Measurements from ENCODE around the gene SALL1.

SALL1 gene

DNA sequence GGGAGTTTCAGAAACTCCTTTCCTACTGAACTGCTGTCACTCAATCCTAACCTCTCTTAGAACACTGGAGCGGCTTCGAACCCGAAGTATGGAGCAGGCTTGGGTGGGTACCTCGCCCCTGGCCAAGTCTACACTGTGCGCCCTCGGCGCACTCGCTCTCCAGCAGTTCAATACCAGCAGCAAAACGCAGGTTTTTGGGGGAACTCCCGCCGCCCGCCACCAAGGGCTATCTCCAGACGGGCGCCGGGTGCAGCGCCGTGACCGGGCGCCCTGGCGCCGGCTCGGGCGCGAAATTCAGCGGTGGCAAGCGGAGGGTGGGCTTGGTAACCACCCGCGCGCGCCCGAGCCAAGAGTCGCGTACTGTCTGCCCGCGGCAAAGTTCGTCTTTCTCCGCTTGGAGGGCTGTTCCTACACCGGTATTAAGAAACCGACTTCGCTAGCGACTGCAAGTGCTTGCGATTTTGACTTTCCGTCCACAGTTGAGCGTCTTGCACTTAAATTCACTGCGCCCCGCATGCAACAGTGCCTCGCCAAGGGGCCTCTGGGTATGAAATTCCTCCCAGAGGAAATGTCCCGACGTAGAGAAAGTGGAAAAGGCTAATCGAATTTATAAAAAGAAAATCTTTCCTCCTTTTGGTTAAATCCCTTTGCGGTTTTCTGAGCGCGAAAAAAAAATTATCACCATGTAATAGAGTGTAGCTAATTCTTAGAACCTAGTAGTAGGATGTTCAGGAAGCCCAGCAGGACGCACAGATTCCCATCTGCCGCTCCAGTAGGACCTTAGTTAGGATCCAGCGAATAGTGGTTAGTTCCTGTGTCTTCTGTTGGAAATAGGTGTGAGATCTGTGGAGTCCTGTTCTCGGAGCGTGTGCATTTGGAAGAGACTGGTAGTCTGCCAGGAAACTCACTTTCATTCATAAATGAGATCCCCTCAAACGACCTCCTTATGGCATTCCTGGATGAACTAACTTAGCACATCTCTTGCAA is 5.0 kb upstream of the SALL1 start:
- no peak for DNase-seq

- no peak for DNase-seq
Measured at GRCh38 chr16:51155199-51155607, 4.1 kb upstream of the SALL1 start.

- no peak for DNase-seq
Measured at GRCh38 chr16:51154271-51155171, 3.5 kb upstream of the SALL1 start.

DNA sequence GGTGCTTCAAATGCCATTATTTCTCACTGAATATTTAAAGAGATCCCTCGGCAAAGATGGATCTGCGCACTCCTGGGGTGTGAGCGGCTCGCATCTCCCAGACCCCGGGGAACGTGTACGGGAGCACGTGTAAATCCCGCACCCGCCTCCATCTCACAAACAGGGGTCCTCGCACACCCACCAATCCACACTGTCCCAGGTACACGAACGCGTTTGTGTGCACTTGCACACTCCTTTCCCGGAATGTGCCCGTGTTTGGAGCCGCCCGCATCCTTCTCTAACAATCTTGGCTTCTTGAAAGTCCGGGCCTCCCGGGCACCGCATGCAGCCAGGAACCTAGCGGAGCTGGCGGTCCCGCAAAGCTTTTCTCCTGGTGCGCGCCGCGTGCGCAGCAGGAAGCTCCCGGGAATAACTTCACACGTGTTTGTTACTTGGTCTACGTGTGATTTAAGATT is 2.5 kb upstream of the SALL1 start:
- no peak for DNase-seq

DNA sequence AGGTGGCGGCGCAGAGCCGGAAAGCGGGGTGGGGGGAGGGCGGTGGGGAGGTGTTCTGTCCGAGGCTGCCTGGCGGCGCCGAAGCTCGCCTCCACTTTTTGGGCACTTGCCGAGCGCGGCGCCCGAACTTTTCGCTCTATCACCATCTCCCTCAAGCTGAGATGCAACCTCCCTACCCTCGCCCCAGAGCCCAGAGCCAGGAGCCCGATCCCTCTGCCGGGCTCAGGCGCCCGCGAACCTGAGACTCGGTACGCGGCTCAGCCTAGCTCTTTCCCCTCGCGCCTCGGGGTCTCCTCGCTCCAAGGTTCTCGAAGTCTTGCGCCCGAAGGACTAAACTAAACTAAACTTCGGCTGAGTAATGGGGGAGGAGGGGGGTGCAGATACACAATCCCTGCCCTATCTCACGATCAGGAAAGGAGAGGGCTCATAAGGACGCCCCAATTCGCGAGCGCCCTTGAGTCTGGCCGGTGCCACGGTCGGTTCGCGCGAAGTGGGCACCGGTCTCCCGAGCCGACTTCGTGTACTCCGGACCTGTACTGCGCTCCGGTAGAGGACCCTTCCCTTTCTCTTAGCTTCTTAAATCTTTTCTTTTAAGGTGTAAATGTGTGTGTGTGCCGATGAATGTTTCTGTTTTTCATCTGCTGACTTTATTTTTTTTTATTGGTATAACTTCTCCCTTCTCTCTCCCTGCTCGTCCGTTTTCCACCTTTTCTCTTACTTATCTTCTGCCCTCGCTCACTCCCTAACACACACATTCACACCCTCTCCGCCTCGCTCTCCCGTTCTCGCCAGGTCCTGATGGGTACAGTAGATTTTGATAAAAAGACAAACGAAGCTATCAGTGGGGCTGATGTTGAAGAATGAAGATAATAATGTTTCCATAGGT is 1.9 kb upstream of the SALL1 start:
- no peak for DNase-seq

- peak; percentile 71 for DNase-seq
Measured at GRCh38 chr16:51151961-51152663, 1.0 kb upstream of the SALL1 start.

- peak; percentile 94 for DNase-seq
Measured at GRCh38 chr16:51151435-51151960, 428 bp upstream of the SALL1 start.

- DNase-seq: peak; percentile 27
Measured at GRCh38 chr16:51150165-51150887, 744 bp downstream of the SALL1 start.

GRCh38 chr16:51149721-51150164 is 1.3 kb downstream of the SALL1 start:
- DNase-seq: no peak

DNA sequence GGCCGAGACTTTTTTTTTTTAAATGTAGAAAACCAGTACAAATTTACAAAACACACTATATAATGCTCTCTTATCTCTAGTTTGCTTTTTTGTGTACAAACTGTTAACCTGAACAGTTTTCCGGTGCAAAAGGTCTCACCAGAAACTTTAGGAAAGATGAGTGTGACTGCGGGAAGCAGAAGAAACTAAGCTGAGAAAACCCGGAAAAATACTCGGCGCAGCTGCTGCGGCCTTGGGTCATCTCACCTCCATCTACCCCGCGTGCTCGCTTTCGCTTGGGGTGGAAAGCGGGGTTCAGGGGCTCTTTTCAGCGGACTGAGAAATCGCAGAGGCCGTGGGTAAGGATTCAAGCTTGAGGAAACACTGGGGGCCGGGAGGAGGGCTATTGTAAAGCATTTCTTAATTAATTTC is 1.8 kb downstream of the SALL1 start:
- DNase-seq: no peak

- no peak for DNase-seq
Measured at GRCh38 chr16:51148678-51149228, 2.3 kb downstream of the SALL1 start.

- no peak for DNase-seq
Measured at GRCh38 chr16:51147776-51148677, 3.0 kb downstream of the SALL1 start.

DNA sequence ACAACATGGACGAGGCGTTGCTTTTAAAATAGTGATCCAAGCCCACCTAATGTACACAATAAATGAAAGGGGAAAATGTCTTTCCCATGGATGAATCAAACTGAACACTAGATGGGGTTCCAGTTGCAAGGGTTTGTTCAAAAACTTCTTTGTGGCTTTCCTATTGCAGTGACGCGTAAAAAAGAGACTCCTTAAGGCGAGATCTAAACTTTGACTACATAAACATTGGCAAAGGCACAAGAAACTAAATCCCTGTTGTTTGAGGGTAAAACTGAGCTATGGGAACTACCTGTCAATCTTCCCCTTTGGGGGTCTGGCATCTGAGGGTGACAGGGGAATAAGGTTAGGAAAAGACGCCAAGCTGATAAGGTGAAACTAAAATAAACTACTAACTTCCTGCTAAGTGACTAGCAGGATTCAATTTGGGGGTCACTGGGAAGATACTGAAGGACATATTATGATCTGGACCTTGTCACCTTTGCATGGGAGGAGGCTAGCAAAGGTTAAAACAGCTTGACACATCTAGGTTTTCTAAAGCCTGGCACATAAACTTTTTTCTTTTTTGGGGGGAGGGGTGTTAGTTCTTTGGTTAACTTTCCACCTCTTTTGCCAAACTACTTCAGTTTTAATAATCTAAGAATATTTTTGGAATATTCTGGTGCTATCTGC is 4.7 kb downstream of the SALL1 start:
- DNase-seq: no peak

- DNase-seq: peak; percentile 53
Measured at GRCh38 chr16:51144203-51144602, 6.9 kb downstream of the SALL1 start.

DNA sequence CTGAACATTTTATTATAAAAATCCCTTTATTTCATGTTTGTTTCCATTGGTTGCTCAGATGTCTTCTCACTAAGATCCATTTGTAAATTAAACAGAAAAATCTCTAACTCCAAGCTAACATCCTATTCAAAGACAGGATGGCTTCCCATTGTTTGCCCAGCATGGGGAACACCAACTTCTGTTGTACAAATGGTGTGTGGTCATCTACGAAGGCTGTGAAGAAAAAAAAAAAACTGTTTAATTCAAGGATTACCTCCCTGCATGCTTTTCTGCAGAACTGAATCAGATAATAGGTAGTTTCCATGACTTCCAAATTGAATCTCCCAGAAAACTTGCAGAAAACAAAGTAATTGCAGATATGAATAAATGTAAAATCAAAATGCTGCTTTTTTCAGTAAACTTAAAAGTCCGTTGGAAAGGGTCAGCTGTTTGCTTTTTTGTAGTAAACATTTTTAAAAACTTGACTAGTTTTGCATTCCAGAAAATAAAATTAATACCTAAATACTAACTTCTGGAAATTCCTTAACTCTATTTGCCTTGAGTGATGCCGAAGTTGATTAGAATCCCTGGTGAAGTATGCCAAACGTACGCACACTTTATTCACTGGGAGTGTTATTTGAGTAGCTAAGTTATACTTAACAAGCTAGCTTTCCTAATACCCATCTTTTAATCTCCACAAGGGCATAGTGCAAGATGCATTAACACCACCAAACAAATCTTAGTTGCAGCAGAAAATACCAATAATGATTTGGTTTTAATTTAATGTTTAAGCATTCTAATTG is 7.7 kb downstream of the SALL1 start:
- DNase-seq: peak; percentile 43

- no peak for DNase-seq
Measured at GRCh38 chr16:51141541-51141940, 9.5 kb downstream of the SALL1 start.

DNA sequence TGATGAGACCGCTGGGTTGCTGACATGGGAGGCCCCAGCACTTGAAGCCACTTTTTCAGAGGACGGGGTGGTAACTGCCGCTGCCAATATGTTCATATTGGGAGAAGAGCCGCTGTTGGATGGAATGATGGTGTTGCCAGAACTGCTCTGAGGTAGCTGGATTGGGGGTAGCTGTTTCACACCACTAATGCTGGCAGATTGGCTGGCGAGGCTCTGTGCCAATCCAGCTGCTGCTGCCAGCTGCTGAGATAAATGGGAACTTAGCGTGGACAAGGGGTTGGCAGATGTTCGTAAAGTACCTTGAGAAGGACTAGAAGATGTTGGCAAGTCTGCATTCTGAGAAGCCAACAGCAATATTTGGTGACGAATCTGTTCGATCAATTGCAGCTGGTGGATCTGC is 10.0 kb downstream of the SALL1 start:
- DNase-seq: no peak

- no peak for DNase-seq
Measured at GRCh38 chr16:51140112-51140511, 11.0 kb downstream of the SALL1 start.

Measured in NCI-H146 (cell line).